SK-N-SH (cell line): ENCODE results near the gene CDC45. TPM values are rescaled to one million over a fixed set of nuclear protein-coding genes. Genes with fewer than 3 reads are reported as not detected.

Experiments
- CTCF ChIA-PET: fragments of 300-600, 350-600 bp; formaldehyde crosslinking; extraction: SDS; loops from one replicate; lab custom pipeline; 2021; lab: Yijun Ruan, JAX
- POLR2A ChIA-PET: fragments of 350-600 bp; sonication (Branson Sonifier 250); formaldehyde crosslinking; extraction: SDS; loops from one replicate; lab custom pipeline; 2020; ENCODE audit warnings: antibody characterized with exemption, inconsistent platforms; lab: Yijun Ruan, JAX
- DNase-seq: peaks from one replicate; pipeline ENCODE4 v3.0.0; 2012
- H2AFZ ChIP-seq: fragments of 200-600 bp; sonication (generic); 2 replicates; pipeline ENCODE4 v1.8.1; 2016; ENCODE audit warnings: antibody characterized with exemption, mild to moderate bottlenecking, low read depth
- H3F3A ChIP-seq: fragments of 200-600 bp; sonication (generic); replicated peaks from 2 replicates; pipeline ENCODE3; 2016; ENCODE audit warnings: antibody characterized with exemption, mild to moderate bottlenecking; ENCODE audit not compliant: insufficient read depth
- H3K27ac ChIP-seq, 2 experiments: fragments of 200-500 bp in 1 of 2; fragments of 200-600 bp in 1 of 2; sonication (Bioruptor generic) in 1 of 2; sonication (generic), shearing (Covaris generic) in 1 of 2; 2 replicates each; pipeline versions ENCODE4 v1.5.1 to v1.6.1; 2014 to 2016; ENCODE audit warnings: low read depth in 2 of 2, inconsistent platforms in 1 of 2, low read length in 1 of 2, mild to moderate bottlenecking in 1 of 2, mixed read lengths in 1 of 2
- H3K27me3 ChIP-seq: fragments of 200-600 bp; sonication (generic), shearing (Covaris generic); 2 replicates; pipeline ENCODE4 v1.6.1; 2016; ENCODE audit warnings: mixed run types; ENCODE audit not compliant: insufficient read depth
- H3K36me3 ChIP-seq, 2 experiments: fragments of 200-500 bp in 1 of 2; fragments of 200-600 bp in 1 of 2; sonication (Bioruptor generic) in 1 of 2; sonication (generic) in 1 of 2; replicated peaks in 1 of 2; 2 replicates each; pipeline versions ENCODE3 to v1.5.1; 2014 to 2016; ENCODE audit warnings: low read length in 1 of 2, mild to moderate bottlenecking in 1 of 2; ENCODE audit not compliant: insufficient read depth in 2 of 2, control insufficient read depth in 1 of 2
- H3K4me1 ChIP-seq, 2 experiments: fragments of 200-500 bp in 1 of 2; fragments of 200-600 bp in 1 of 2; sonication (Bioruptor generic) in 1 of 2; sonication (generic), shearing (Covaris generic) in 1 of 2; 2 replicates each; pipeline versions ENCODE4 v1.5.1 to v1.6.1; 2014 to 2016; ENCODE audit warnings: low read depth in 1 of 2, low read length in 1 of 2, mixed run types in 1 of 2; ENCODE audit not compliant: insufficient read depth in 2 of 2, control insufficient read depth in 1 of 2
- H3K4me2 ChIP-seq: fragments of 200-600 bp; sonication (generic), shearing (Covaris generic); 2 replicates; pipeline ENCODE4 v1.6.1; 2017; ENCODE audit warnings: mixed run types
- H3K4me3 ChIP-seq, 2 experiments: fragments of 200-500 bp in 1 of 2; fragments of 200-600 bp in 1 of 2; sonication (Bioruptor generic) in 1 of 2; sonication (generic), shearing (Covaris generic) in 1 of 2; 2 replicates each; pipeline versions ENCODE4 v1.5.1 to v1.8.1; 2014 to 2016; ENCODE audit warnings: low read depth in 2 of 2, inconsistent platforms in 1 of 2, low read length in 1 of 2, mild to moderate bottlenecking in 1 of 2, mixed read lengths in 1 of 2, moderate library complexity in 1 of 2
- H3K79me2 ChIP-seq: fragments of 200-600 bp; sonication (generic); 2 replicates; pipeline ENCODE4 v1.8.1; 2017; ENCODE audit warnings: mild to moderate bottlenecking; ENCODE audit not compliant: insufficient read depth
- H3K9ac ChIP-seq: fragments of 200-600 bp; sonication (generic); 2 replicates; pipeline ENCODE4 v1.6.1; 2017; ENCODE audit warnings: mixed run types
- H3K9me2 ChIP-seq: fragments of 200-600 bp; sonication (generic); 2 replicates; pipeline ENCODE4 v1.6.1; 2017; ENCODE audit warnings: mixed run types
- H3K9me3 ChIP-seq: fragments of 200-600 bp; sonication (generic); 2 replicates; pipeline ENCODE4 v1.6.1; 2017; ENCODE audit warnings: mixed run types, mild to moderate bottlenecking, moderate library complexity
- H4K20me1 ChIP-seq: fragments of 200-600 bp; sonication (generic); 2 replicates; pipeline ENCODE4 v1.6.1; 2017; ENCODE audit warnings: mild to moderate bottlenecking, mixed run types; ENCODE audit not compliant: insufficient read depth
- EP300 ChIP-seq, 2 experiments: IDR thresholded peaks; 2 replicates each; pipeline versions ENCODE4 v1.4.0 to v1.6.1; 2012; ENCODE audit warnings: borderline replicate concordance in 1 of 2, low read depth in 1 of 2, low read length in 1 of 2
- EZH2phosphoT487 ChIP-seq: fragments of 200-600 bp; sonication (generic); IDR thresholded peaks from 2 replicates; pipeline ENCODE4 v1.6.1; 2017; ENCODE audit warnings: low read depth, mixed run types, mild to moderate bottlenecking, antibody characterized with exemption, moderate library complexity, borderline replicate concordance
- FOXM1 ChIP-seq: IDR thresholded peaks from 2 replicates; pipeline ENCODE4 v1.4.0; 2012; ENCODE audit warnings: low read depth, mild to moderate bottlenecking
- MXI1 ChIP-seq: IDR thresholded peaks from 2 replicates; pipeline ENCODE4 v1.6.1; 2012; ENCODE audit warnings: mild to moderate bottlenecking, low read depth, low read length, improper control_type of control experiment
- NFIC ChIP-seq: IDR thresholded peaks from 2 replicates; pipeline ENCODE4 v1.4.0; 2012; ENCODE audit warnings: borderline replicate concordance
- PBX3 ChIP-seq: IDR thresholded peaks from 2 replicates; pipeline ENCODE4; 2012
- RCOR1 ChIP-seq: fragments of 150-350 bp; IDR thresholded peaks from 2 replicates; pipeline ENCODE4 v1.6.1; 2017; ENCODE audit warnings: antibody characterized with exemption, low read length
- SIN3A ChIP-seq: IDR thresholded peaks from 2 replicates; pipeline ENCODE4 v1.6.1; 2012; ENCODE audit warnings: low read depth, mild to moderate bottlenecking, low read length, moderate library complexity, borderline replicate concordance
- TCF12 ChIP-seq: IDR thresholded peaks from 2 replicates; pipeline ENCODE4 v1.4.0; 2012
- ZBTB33 ChIP-seq: IDR thresholded peaks from 2 replicates; pipeline ENCODE4 v1.4.0; 2012; ENCODE audit warnings: low read depth, borderline replicate concordance
- WGBS: methylation state at CpG from one replicate; pipeline ENCODE4 v1.1.6; 2017; ENCODE audit warnings: low lambda C conversion rate; 5-methylcytosine and 5-hydroxymethylcytosine counted together
- polyA plus RNA-seq, 3 experiments: library from polyadenylated mRNA; depleted of rRNA; stranded (reverse); fragments of >200 nt; gene quantifications; 2 replicates each; pipeline ENCODE4 v1.2.3, GENCODE V29; 2012
- TF ChIP-seq, protein P1 (sequence below): IDR thresholded peaks from 2 replicates; pipeline ENCODE4 v1.6.1; 2012; ENCODE audit warnings: mild to moderate bottlenecking, low read depth, low read length, moderate library complexity
- TF ChIP-seq, protein P2 (sequence below): fragments of 150-350 bp; IDR thresholded peaks from 2 replicates; pipeline ENCODE4 v1.6.1; 2016; ENCODE audit warnings: mild to moderate bottlenecking, low read depth, low read length

Gene CDC45
- polyA plus RNA-seq, 1 of the 3 experiments (the other 2 are of a cell fraction) = 23.6 TPM

GRCh38 chr22:19519041-19519926 lies 39.6 kb downstream of the CDC45 start:
- Histone ChIP-seq H3F3A (no peaks in the 10 kb centered on the region), H2AFZ (no peak overlapping the region), H3K9me2 (no peaks in the 10 kb centered on the region), H3K27ac (no peak overlapping the region), H3K4me3 (no peak overlapping the region), H4K20me1 (no peaks in the 10 kb centered on the region), H3K4me2 (no peak overlapping the region), H3K27me3 (no peaks in the 10 kb centered on the region), H3K79me2 (no peaks in the 10 kb centered on the region), H3K9ac (no peak overlapping the region), H3K4me1 (peaks cover 0 to 6% of the 10 kb centered on the region in 2 experiments; a peak in 1 of 4 replicates), H3K36me3 (peaks cover 0 to 2% of the 10 kb centered on the region in 2 experiments), H3K9me3 (no peaks in the 10 kb centered on the region)
- no peak for DNase-seq
- TF ChIP-seq, protein P1, sequence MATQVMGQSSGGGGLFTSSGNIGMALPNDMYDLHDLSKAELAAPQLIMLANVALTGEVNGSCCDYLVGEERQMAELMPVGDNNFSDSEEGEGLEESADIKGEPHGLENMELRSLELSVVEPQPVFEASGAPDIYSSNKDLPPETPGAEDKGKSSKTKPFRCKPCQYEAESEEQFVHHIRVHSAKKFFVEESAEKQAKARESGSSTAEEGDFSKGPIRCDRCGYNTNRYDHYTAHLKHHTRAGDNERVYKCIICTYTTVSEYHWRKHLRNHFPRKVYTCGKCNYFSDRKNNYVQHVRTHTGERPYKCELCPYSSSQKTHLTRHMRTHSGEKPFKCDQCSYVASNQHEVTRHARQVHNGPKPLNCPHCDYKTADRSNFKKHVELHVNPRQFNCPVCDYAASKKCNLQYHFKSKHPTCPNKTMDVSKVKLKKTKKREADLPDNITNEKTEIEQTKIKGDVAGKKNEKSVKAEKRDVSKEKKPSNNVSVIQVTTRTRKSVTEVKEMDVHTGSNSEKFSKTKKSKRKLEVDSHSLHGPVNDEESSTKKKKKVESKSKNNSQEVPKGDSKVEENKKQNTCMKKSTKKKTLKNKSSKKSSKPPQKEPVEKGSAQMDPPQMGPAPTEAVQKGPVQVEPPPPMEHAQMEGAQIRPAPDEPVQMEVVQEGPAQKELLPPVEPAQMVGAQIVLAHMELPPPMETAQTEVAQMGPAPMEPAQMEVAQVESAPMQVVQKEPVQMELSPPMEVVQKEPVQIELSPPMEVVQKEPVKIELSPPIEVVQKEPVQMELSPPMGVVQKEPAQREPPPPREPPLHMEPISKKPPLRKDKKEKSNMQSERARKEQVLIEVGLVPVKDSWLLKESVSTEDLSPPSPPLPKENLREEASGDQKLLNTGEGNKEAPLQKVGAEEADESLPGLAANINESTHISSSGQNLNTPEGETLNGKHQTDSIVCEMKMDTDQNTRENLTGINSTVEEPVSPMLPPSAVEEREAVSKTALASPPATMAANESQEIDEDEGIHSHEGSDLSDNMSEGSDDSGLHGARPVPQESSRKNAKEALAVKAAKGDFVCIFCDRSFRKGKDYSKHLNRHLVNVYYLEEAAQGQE = no peak
- TF ChIP-seq RCOR1 (no peak), ZBTB33 (no peak), SIN3A (no peak), FOXM1 (no peak), NFIC (no peak), EZH2phosphoT487 (no peak), TCF12 (no peak)
- 92% methylated on average over 5 of the region's 17 CpGs for WGBS
- POLR2A ChIA-PET = no interaction called here
- CTCF ChIA-PET = interaction anchor here (1.0 to 5.0 kb wide), 2 partner anchors 10 to 110 kb away, joined by 3 to 16 read pairs; no protein-coding TSS in a partner anchor

DNA sequence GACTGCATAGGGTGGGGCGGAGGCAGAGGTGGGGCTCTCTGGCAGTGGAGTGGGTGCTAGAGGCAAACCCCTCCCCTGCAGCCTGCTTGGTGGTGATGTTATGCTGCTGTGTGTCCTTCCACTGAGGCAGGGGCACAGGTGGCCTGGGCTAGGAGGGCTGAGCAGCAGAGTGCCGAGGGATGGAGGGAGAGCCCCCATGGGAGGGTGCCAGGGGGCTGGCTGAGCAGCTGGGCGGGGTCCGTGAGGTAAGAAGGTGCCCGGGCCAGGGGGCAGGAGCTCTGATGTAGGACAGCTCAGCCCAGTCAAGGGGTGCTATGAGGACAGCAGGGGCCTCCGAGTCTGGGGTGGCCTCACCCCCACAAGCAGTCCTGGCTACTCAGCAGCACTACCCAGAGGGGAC lies 40.3 kb downstream of the CDC45 start:
- no peak overlapping the region for H3K9ac ChIP-seq
- peaks cover 0 to 6% of the 10 kb centered on the region in 2 experiments; a peak in 1 of 4 replicates for H3K4me1 ChIP-seq
- no peaks in the 10 kb centered on the region for H3K27me3 ChIP-seq
- no peaks in the 10 kb centered on the region for H3K79me2 ChIP-seq
- H3K4me2 ChIP-seq = no peak overlapping the region
- no peak overlapping the region for H2AFZ ChIP-seq
- peaks cover 0 to 2% of the 10 kb centered on the region in 2 experiments for H3K36me3 ChIP-seq
- no peaks in the 10 kb centered on the region for H3K9me2 ChIP-seq
- no peaks in the 10 kb centered on the region for H4K20me1 ChIP-seq
- H3K4me3 ChIP-seq = no peak overlapping the region
- no peak for DNase-seq
- no peaks in the 10 kb centered on the region for H3K9me3 ChIP-seq
- WGBS = 100% methylated on average over 1 of the region's 6 CpGs
- H3F3A ChIP-seq = no peaks in the 10 kb centered on the region
- POLR2A ChIA-PET = no interaction called here
- CTCF ChIA-PET = no interaction called here
- H3K27ac ChIP-seq = no peak overlapping the region
- TF ChIP-seq MXI1 (no peak), PBX3 (no peak), EP300 (IDR thresholded peaks at IDR 0.05; ENCODE audit: borderline replicate concordance in 1 of 2, low read depth in 1 of 2, low read length in 1 of 2) (no peak), NFIC (no peak)
- TF ChIP-seq, protein P1 = no peak
- TF ChIP-seq, protein P2, sequence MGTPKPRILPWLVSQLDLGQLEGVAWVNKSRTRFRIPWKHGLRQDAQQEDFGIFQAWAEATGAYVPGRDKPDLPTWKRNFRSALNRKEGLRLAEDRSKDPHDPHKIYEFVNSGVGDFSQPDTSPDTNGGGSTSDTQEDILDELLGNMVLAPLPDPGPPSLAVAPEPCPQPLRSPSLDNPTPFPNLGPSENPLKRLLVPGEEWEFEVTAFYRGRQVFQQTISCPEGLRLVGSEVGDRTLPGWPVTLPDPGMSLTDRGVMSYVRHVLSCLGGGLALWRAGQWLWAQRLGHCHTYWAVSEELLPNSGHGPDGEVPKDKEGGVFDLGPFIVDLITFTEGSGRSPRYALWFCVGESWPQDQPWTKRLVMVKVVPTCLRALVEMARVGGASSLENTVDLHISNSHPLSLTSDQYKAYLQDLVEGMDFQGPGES = no peak
